HG03097 (cell line): ENCODE data around the gene ARMC9.
"Not testable (repeated sequence)": the region's sequence is repeated elsewhere in the genome, so short reads cannot be mapped to it uniquely, and the experiment has no call there.

Source experiments
- ATAC-seq: cut with Tn5 transposase; IDR thresholded peaks from one replicate; pipeline ENCODE4 v1.9.1; 2021; ENCODE audit not compliant: unreplicated experiment, low FRiP score

Gene ARMC9

GRCh38 chr2:231408304-231408703 lies 209.9 kb downstream of the ARMC9 start:
- ATAC-seq, result not testable (repeated sequence)

- no peak for ATAC-seq
Measured at GRCh38 chr2:231409776-231410175, 211.3 kb downstream of the ARMC9 start.

GRCh38 chr2:231410293-231411004 lies 212.0 kb downstream of the ARMC9 start:
- no peak for ATAC-seq

GRCh38 chr2:231411237-231411636 lies 212.8 kb downstream of the ARMC9 start:
- no peak for ATAC-seq

GRCh38 chr2:231411831-231412617 lies 213.6 kb downstream of the ARMC9 start:
- peak; percentile 93 for ATAC-seq

GRCh38 chr2:231412618-231412963 lies 214.2 kb downstream of the ARMC9 start:
- no peak for ATAC-seq

GRCh38 chr2:231413456-231413855 lies 215.0 kb downstream of the ARMC9 start:
- ATAC-seq, result no peak

- ATAC-seq, result no peak
Measured at GRCh38 chr2:231413921-231414476, 215.6 kb downstream of the ARMC9 start.

- no peak for ATAC-seq
Measured at GRCh38 chr2:231415029-231415428, 216.6 kb downstream of the ARMC9 start.

- ATAC-seq, result no peak
Measured at GRCh38 chr2:231418820-231419640, 220.6 kb downstream of the ARMC9 start.

- ATAC-seq, result no peak
Measured at GRCh38 chr2:231421051-231421580, 222.7 kb downstream of the ARMC9 start.

- no peak for ATAC-seq
Measured at GRCh38 chr2:231422056-231422455, 223.6 kb downstream of the ARMC9 start.

GRCh38 chr2:231423176-231423575 lies 224.7 kb downstream of the ARMC9 start:
- ATAC-seq, result no peak
